Measurements from ENCODE around the gene SP6.

DNA sequence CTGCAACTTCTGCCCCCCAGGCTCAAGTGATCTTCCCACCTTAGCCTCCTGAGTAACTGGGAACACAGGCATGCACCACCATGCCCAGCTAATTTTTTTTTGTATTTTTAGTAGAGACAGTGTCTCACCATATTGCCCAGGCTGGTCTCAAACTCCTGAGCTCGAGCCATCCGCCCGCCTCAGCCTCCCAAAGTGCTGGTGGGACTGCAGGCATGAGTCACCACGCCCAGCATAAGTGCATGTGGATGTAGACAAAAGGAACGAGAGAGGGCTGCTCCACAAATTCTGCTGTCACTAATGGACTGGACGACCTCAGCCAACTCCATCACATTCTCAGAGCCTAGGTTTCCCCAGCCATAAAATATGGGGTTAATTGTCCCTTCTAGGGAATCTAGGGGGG lies 37.3 kb upstream of the SP6 start:
- TF ChIP-seq POLR2A (IDR thresholded peaks at IDR 0.05; ENCODE audit: low read length) = no peak
- TF ChIP-seq GATA1 (IDR thresholded peaks at IDR 0.05; ENCODE audit: low read depth, low read length) = no peak

Data from erythroblast (primary cell).